ENCODE measurements around the gene ATP6V0A1. TPM values are rescaled to one million over a fixed set of nuclear protein-coding genes. Genes with fewer than 3 reads are reported as not detected.
A peak's percentile ranks its signal among the peaks of the same experiment; 100 is the strongest.

Gene ATP6V0A1
- total RNA-seq, 1 experiment from 2014 or later = 55.2 TPM

GRCh38 chr17:42421136-42421506, 37.6 kb upstream of the ATP6V0A1 start:
- no peaks in the 10 kb centered on the region for H3K9me3 Mint-ChIP-seq
- peak overlapping the region; percentile 92 for H3K4me3 Mint-ChIP-seq
- ChIA-PET POLR2A (interaction anchor here (2.1 kb wide), 1 partner anchor 199 kb away, joined by 4 read pairs; no protein-coding TSS in a partner anchor), CTCF (interaction anchor here (0.6 to 1.9 kb wide), 3 partner anchors 14 to 106 kb away, joined by 3 to 8 read pairs (median 5); no protein-coding TSS in a partner anchor)
- H3K4me1 Mint-ChIP-seq = peaks cover 31% of the 10 kb centered on the region
- DNase-seq (ENCODE audit: low spot score) (no peak), ATAC-seq (no peak)
- peaks cover 56% of the 10 kb centered on the region for H3K27me3 Mint-ChIP-seq (ENCODE audit: low read depth)
- H3K36me3 Mint-ChIP-seq = no peaks in the 10 kb centered on the region
- no peak overlapping the region for H3K27ac Mint-ChIP-seq
- TF ChIP-seq ATF6 (CRISPR knock-in tag; IDR thresholded peaks at IDR 0.05) = no peak
- TF ChIP-seq NR1H2 (CRISPR knock-in tag; IDR thresholded peaks at IDR 0.05) = no peak
- TF ChIP-seq FOXJ3 (CRISPR knock-in tag; IDR thresholded peaks at IDR 0.05; ENCODE audit: borderline replicate concordance) = no peak
- no peak for TF ChIP-seq FOXP4 (CRISPR knock-in tag; IDR thresholded peaks at IDR 0.05)
- TF ChIP-seq CREB1 (CRISPR knock-in tag; IDR thresholded peaks at IDR 0.05) = no peak
- TF ChIP-seq RORB (CRISPR knock-in tag; IDR thresholded peaks at IDR 0.05) = no peak

- CTCF ChIA-PET = interaction anchor here (0.6 to 3.0 kb wide), 16 partner anchors 15 to 402 kb away, joined by 3 to 40 read pairs (median 8); partner anchors contain the start of genes NKIRAS2 and STAT3
- ATAC-seq = peak; percentile 3; the same call in 1 of the 2 replicates
- Mint-ChIP-seq H3K27ac (no peak overlapping the region), H3K4me3 (peak overlapping the region; percentile 92), H3K36me3 (no peaks in the 10 kb centered on the region), H3K4me1 (peaks cover 31% of the 10 kb centered on the region), H3K9me3 (no peaks in the 10 kb centered on the region), H3K27me3 (ENCODE audit: low read depth) (peaks cover 57% of the 10 kb centered on the region)
- TF ChIP-seq HMGXB4 (CRISPR knock-in tag; IDR thresholded peaks at IDR 0.05) (0 out of 2 replicates have a peak, but pooled peaks have one; percentile 5), TEAD1 (CRISPR knock-in tag; IDR thresholded peaks at IDR 0.05) (no peak), FOXJ3 (CRISPR knock-in tag; IDR thresholded peaks at IDR 0.05; ENCODE audit: borderline replicate concordance) (no peak), ZNF281 (CRISPR knock-in tag; IDR thresholded peaks at IDR 0.05) (no peak), IRF1 (CRISPR knock-in tag; IDR thresholded peaks at IDR 0.05) (no peak), E2F1 (CRISPR knock-in tag; IDR thresholded peaks at IDR 0.05) (no peak), ZBTB43 (CRISPR knock-in tag; IDR thresholded peaks at IDR 0.05) (no peak), CBFB (CRISPR knock-in tag; IDR thresholded peaks at IDR 0.05; ENCODE audit: low read depth) (no peak), NR2C2 (CRISPR knock-in tag; IDR thresholded peaks at IDR 0.05) (no peak), MAX (CRISPR knock-in tag; IDR thresholded peaks at IDR 0.05) (0 out of 2 replicates have a peak, but pooled peaks have one; percentile 1), CDX4 (CRISPR knock-in tag; IDR thresholded peaks at IDR 0.05; ENCODE audit: borderline replicate concordance) (no peak), ZNF317 (CRISPR knock-in tag; IDR thresholded peaks at IDR 0.05; ENCODE audit: borderline replicate concordance, low read depth) (no peak)
- DNase-seq (ENCODE audit: low spot score) = peak; percentile 34
- POLR2A ChIA-PET = interaction anchor here (1.6 to 2.1 kb wide), 3 partner anchors 33 to 200 kb away, joined by 4 to 23 read pairs (median 4); partner anchors contain the start of gene STAT3
Measured at GRCh38 chr17:42421507-42422338, 37.0 kb upstream of the ATP6V0A1 start.
